Islet of Langerhans (tissue), 1 donor: Measurements from ENCODE around the gene FERMT1.
A peak's percentile ranks its signal among the peaks of the same experiment; 100 is the strongest.
"Not testable (repeated sequence)": the region's sequence is repeated elsewhere in the genome, so short reads cannot be mapped to it uniquely, and the experiment has no call there.

Experiments
- FAIRE-seq: peaks from one replicate; lab custom pipeline; 2011; peaks lifted over from hg19 to GRCh38; lab: Jason Lieb, UNC

Gene FERMT1

DNA sequence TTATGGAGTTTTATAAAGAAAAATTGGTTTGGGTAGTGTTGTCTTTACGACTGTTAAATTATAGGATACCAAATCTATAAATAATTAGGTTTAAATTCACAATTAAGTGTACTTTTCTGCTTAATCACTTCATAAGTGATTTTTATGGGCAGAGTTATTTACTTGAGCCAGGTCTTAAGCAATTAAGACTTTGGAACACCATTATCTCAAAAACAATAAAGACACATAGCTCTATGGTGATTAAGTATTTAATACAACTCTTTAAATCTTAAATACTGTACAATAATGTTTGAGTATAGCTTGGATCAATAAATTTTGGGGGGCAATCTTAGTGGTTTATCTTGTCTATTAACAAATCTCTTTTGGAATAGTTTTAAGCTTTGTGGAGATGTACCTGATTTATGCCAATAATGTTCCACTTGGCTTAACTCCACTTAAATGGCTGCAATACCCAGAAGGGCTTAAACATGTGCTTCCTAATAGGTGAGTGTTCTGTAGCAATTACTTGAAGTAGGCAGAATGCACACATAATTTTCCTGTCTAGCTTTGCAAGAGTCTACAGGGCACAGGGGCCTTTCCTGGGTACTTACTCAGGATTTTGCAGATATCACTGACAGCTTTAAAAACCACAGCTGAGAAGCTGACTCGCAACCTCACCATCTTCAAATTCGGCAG lies 7.5 kb downstream of the FERMT1 start:
- no peak for FAIRE-seq

DNA sequence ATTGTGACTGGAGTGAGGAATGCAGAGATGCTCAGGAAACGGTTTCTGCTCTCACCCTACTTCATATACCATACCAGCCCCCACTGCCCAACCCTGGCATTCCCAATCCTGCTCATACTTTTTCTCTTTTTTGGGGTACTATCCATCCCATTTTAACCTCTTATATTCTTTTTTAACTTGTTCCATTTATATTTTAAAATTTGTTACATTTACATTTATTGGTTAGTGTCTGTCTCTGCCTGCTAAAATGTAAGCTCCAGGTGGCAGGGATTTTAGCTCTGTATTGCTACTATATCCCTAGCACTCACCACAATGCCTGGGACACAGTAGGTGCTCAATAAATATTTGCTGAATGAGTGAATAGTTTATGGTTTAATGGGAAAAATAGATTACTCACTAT lies 8.1 kb downstream of the FERMT1 start:
- FAIRE-seq = no peak

DNA sequence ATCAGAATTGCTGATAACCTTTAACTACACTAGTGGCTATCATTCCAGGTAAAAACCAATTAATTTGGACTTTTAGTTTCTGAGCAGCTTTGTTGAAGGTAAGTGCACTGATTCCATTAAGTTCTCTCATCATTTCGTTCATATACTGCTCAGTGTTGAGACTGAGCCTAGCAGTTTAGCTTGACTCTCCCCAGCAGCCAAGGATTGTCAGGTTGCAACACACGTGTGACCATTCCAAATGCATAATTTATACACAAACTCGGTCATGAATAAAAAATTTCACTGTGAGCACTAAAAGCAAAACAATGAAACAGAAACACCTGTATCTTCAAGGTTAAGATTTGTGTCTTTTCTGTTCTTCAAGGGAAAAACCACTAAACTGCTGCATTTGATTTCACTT lies 8.9 kb downstream of the FERMT1 start:
- FAIRE-seq = no peak

DNA sequence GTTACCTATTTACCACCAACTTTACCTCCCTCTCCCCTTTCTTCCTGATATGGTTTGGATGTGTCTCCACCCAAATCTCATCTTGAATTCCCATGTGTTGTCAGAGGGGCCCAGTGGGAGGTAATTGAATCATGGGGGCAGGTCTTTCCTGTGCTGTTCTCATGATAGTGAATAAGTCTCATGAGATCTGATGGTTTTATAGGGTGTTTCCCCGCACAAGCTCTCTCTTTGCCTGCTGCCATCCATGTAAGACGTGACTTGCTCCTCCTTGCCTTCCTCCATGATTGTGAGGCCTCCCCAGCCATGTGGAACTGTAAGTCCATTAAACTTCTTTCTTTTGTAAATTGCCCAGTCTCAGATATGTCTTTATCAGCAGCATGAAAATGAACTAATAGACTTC lies 9.9 kb downstream of the FERMT1 start:
- FAIRE-seq = not testable (repeated sequence)

DNA sequence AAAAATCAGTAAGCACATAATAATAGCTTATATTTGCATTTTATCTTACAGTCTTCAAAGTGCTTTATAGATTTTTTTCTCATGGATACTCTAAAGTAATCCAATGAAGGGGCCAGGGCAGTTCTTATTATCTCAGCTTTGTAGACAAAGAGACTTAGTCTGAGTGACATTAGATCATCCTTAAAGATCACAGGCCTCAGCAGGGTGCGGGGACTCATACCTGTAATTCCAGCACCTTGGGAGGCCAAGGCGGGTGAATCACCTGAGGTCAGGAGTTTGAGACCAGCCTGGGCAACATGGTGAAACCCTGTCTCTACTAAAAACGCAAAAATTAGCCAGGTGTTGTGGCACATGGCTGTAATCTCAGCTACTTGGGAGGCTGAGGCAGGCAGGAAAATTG lies 14.5 kb downstream of the FERMT1 start:
- no peak for FAIRE-seq

DNA sequence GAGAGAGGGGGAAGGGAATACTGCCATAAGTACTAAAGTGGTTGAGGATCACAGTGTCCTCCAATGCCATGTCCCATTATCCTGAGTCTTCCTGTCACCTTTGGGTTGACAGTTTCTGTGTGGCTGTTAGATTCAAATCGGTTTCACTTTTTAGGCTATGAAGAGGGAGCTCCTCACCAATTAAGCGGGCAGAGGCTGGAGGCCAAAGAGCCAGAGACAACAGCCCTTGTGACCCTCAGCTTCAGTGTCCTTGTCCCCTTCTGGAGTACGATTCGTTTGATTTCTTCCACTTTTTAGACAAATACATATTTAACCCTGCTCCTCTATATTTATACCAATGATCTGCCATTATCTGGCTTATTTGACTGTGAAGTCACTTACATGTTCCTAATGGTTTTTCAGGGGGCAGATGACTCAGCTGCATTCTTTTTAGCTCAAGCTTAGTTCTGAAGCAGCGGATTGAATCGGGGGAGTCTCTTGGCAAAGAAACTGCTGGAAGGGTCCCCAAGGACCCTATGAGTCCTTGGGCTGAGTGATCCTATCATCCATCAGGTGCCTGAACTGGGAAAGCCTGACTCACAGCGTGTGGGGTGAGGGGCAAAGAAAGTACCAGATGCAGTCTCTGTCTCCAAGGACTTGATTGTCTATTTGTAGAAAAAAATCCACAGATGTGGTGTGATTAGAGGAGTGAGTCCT lies 18.2 kb downstream of the FERMT1 start:
- no peak for FAIRE-seq

DNA sequence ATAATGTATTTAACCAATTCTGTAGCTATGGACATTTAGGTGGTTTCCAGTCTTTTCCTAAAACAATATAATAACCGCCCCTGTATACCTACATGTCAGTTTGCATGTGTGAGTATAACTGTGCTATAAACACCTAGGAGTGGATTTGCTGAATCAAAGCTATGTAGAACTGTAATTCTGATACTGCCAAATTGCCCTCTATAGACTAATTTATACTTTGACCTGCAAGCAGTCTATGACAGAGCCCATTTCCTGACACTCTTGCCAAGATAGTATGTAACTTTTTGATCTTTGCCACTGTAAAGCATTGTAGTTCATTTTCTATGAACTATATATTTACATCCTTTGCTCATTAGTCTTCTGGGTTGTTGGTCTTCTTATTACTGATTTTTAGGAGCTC lies 19.5 kb downstream of the FERMT1 start:
- no peak for FAIRE-seq

DNA sequence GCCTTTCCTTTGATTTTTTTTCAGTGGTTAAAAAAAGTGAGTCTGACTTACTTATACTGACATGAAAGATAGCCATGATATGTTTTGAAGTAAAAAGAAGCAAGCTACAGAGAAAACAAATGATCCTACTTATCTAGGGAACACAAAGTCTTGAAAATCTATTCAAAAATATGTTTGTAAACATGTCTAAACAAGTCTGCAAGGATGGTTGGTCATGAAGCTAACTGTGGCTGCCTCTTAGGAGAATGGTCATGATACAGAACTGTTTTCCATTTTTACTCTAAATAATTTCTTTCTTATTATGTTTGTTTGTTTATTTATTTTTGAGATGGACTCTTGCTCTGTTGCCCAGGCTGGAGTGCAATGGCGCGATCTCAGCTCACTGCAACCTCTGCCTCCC lies 21.5 kb downstream of the FERMT1 start:
- no peak for FAIRE-seq

DNA sequence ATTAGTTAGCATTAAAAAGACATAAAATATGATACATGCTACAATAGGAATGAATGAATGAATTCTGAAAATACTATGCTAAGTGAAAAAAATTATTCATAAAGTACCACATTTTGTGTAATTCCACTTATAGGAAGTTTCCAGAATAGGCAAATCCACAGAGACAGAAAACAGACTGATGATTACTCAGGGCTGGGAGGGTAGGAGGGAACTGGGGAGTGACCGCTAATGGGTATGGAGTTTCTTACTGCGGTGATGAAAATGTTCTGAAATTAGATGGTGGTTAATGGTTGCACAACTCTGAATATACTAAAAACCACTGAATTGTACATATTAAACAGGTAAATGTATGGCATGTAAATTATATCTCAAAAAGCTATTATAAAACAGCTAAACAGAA lies 22.6 kb downstream of the FERMT1 start:
- no peak for FAIRE-seq

DNA sequence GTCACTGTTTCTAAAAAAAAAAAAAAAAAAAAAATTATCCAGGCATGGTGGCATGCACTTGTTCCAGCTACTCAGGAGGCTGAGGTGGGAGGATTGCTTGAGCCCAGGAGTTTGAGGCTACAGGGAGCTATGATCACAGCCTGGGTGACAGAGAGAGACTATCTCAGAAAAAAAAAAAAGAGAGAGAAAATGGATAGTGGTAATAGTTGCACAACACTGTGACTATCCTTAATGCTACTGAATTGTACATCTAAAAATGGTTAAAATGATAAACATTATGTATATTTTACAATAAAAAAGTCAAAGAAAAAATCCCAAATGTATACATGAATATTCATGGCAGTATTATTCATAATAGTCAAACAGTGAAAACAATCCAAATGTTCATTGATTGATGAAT lies 23.0 kb downstream of the FERMT1 start:
- no peak for FAIRE-seq

DNA sequence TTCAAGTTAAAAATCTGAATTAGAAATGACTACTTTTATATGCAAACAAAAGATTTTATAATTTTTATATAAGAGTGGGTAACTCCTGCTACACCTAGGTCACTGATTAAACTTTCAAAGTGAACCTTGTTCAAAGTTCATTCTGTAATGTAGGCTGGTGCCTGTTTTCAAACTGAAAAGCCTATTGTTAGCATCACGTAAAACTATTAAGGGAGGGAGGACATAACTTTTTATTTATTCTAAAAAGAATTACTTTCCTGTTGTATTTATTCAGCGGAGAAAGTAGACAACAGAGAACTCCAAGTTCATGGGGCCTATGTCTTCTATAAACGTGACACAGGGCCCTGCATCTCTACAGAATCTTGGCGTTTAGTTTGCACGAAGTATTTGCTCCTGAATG lies 27.4 kb downstream of the FERMT1 start:
- no peak for FAIRE-seq

DNA sequence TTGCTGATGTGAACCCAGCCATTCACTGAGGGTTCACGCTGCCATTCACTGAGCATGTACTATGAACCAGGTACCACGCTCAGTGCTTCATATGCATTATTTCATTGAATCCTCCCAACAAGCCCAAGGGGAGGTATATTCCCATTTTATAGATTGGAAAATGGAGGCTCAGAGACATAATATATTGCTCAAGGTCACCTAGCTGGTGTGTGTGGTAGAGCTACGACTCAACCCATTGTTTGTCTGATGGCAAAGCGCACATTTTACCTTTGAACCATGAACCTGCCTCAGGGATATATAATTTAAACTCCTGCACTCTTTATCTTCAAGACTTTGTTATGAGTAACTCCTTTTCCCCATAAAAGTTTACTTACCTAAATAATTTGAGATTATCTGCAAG lies 28.3 kb downstream of the FERMT1 start:
- no peak for FAIRE-seq

DNA sequence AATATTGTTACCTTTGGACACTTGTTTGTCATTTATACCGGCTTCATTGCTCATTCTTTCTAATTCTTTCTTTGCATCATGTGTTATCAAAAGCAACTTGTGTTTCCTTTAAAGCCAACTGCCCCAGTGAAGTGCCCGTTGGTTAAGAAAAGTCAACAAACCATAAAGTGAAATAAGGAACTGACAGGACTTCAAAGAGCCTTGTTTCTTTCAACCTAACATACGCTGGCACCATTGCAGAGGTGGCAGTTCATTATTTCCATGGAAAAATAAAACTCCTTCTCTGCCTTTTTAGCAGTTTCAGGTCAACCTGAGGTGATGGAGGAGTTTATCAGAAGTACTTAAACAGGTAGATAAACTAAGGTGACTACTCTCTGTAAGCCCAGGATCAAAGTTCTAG lies 28.8 kb downstream of the FERMT1 start:
- FAIRE-seq = no peak

DNA sequence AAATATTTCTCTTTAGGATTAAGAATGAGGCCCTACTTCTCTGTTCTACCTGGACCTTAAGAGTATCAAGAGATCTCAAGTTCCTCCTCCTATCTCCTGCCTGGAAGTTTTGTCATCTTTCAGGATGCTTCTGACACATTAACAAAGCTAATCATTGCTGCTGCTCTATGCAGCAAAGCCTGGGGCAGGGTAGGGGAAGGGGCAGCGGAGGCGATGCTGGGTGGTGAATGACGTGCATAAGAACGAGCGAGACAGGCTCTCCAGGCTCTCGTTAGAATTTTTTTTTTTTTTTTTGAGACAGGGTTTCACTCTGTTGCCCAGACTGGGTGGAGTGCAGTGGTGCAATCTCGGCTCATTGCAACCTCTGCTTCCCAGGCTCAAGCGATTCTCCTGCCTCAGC lies 31.2 kb downstream of the FERMT1 start:
- no peak for FAIRE-seq

DNA sequence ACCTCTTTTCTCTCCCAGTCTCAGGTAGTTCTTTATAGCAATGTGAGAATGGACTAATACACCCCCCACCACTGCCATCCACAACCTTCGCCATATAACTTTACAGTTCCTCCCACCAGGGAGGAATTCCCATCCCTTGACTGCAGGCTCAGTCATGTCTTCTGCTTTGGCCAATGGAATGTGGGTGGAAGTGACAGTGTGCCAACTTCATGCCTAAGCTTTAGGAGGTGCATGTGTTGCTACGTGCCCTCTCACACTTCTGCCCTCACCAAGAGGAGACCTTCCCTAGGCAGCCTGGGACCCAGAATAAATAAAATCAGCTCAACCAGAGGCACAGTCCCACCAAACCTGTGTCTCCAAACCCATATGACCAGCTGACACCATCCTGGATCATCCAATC lies 36.0 kb downstream of the FERMT1 start:
- FAIRE-seq = no peak

DNA sequence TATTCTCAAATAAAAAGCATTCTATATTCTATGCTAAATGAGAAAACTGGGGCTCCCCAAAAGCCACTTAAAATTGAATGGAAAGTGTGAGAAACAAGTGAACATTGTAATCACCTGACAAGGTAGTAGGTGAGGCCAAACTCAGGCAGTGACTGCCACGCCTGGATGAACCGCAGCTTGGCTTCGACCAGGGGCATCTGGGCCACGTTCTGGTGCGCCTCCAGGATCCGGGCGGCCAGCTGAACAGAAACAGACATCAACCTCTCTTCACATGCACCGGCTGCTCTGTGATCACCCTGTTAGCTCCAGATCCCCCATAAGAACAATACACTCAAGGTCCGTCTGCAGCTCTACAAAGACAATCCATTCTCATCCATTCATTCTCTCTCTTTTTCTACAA lies 38.9 kb downstream of the FERMT1 start:
- no peak for FAIRE-seq

DNA sequence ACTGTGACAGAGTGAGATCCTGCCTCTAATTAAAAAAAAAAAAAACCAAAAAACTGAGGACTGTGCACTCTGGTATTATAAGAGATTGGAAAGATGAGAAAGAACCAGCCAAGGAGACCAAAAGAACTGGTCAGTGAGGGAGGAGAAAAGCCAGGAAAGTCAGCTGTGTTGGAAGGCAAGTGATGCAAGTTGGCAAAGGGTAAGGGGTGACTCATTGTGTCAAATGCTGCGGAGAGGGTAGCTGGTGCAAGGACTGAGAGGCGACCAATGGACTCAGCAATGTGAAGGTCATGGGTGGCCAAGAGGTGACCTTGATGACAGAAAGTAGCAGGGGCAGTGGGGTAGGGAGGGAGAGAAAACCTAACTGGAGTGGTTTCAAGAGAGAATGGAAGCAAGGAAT lies 41.6 kb downstream of the FERMT1 start:
- no peak for FAIRE-seq

DNA sequence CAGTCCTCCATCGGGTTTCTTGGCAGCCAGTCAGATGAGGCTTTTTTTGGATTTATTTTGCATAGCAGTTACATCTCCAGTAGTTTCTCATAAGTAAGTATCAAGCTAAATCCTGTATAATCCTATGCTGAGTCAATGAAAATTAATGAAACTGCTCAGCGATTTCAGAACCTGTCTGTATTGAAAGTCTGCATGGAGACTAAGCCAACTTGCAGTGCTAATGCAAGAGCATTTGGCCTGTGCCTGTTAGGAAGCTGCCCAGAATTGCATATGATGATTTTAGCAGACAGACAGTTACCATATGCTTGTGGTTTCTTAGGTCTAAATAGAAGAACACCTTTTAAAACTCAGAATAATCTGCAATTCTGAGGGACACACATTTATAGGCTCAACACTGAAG lies 43.8 kb downstream of the FERMT1 start:
- no peak for FAIRE-seq

DNA sequence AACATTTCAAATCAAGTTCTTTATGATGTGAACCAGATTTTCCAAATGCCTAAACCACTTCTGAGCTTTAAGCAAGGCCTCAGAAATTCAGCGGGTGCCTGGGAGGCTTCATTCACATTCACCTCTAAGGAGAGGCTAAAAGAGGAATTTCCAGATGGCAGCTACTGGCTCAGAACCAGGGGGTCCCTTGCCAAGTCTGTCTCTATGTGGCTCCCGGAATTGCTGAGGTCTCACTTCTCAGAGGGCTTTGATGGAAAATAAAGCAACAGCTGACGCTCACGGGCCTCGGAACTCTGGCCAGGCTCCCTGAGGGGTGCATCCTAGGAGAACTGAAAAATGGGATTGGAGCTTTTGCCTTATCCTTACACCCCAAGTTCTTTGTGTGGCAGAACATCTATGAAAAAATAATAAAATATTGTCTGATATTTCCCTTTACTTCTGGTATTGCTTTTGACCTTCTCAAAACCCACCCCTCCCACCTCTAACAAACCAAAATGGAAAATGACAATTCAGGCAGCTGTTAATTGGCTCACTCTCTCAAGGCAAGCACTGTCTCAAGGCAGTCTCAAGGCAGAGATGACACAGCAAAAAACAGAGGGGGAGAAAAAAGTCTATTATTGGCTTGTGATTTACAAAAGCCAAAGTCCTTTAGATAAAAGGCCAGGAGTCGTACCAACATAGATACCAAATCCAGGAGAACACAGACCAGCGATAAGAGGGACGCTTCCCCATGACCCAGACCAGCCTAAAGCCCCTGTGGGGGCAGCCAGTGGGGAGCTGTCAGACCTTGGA lies 47.2 kb downstream of the FERMT1 start:
- FAIRE-seq = no peak

DNA sequence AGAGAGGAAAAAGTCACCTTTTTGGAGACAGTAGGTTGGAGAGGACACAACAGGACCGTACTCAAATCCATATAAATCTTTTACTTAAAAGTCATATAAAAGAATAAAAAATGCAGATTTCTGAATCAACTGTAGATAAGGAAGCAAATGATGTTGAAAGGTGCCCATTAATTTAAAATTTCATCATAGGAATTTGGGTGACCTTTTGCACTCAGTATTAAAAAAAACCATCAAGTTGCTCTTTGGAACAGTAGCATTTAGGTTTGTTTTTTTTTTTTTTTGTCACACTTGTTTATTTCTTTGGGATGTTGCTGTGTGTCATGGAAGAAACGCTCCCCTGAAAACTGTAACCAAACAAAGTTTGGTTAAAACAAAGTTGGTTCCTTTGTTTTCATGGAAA lies 48.0 kb downstream of the FERMT1 start:
- FAIRE-seq = peak; percentile 5

DNA sequence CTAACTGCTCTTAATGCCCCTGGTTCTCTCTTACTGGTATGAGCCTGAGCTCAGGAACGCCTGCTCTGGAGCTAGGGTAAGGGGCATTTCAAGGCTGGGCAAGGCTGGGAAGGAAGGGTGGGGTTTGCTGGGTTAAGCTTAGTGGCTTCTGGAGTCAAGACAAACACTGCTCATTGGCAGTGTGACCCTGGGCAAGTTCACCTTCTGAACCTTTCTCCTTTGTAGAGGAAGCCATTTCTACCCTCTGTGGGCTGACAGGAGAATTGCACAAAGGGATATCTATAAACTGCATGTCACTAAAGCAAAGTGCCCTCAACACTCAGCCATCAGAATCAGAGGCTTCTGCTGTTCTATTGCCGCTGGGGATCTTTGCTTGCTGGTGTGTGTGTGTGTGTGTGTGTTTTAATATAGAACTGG lies 48.7 kb downstream of the FERMT1 start:
- no peak for FAIRE-seq

DNA sequence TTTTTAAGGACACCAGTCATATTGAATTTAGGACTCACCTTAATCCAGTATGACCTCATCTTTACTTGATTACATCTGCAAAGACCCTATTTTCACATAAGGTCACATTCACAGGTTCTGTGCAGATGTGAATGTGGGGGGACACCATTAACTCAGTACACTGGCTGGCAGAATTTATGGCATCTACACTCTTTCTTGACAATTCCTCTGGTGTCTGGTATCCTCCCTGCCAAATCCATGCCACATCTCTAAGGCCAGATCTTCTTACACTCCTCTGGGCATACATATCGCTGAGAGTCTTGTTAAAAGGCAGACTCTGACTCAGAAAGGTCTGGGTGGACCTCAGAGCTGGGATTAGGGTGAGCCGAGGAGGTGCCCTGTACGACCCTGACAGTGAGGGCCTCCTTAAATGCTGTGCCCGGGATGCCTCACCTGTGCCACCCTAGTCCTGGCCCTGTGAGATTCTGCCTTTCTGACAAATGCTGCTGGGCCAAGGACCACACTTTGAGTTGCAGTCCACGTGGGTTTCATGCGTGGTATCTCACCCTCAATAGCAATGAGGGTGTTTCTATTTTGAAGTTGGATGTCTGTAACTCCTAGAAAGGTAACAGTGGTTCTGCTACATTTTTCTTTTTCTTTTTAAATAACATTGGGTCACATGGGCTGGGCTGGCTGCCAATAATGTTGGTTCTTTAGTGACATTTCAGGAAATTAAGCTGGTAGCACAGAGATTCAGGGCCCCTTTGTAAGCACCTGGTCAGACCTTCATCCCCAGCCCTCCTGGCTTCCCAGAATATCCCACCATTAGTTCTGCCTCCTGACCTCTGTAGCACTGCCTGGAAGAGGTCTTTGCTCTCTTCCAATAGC lies 51.8 kb downstream of the FERMT1 start:
- FAIRE-seq = no peak

DNA sequence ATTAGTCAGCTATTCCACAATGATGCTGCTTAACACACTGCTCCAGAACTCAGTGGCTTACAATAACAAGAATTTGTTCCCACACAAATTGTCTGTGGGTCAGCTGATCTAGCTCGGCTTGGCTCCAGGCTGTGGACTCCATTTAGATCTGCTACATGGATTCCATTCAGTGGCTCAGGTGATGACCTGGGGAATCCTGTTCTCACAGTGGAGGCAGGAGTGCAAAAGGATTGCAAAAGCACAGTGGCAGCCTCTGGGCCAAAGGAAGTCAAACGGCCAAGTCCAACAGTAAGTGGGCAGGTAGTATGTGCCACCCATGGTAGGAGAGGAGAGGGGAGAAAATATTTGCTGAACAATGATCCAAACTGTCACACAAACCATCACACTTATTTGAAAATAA lies 53.2 kb downstream of the FERMT1 start:
- FAIRE-seq = no peak
